ENCODE data around the gene ALX4.

The ALX4 gene

GRCh38 chr11:44268614-44269080 is 41.3 kb downstream of the ALX4 start:
- DNase-seq, result no peak

GRCh38 chr11:44267750-44268613 is 42.0 kb downstream of the ALX4 start:
- DNase-seq, result no peak

GRCh38 chr11:44267006-44267749 is 42.8 kb downstream of the ALX4 start:
- no peak for DNase-seq

DNA sequence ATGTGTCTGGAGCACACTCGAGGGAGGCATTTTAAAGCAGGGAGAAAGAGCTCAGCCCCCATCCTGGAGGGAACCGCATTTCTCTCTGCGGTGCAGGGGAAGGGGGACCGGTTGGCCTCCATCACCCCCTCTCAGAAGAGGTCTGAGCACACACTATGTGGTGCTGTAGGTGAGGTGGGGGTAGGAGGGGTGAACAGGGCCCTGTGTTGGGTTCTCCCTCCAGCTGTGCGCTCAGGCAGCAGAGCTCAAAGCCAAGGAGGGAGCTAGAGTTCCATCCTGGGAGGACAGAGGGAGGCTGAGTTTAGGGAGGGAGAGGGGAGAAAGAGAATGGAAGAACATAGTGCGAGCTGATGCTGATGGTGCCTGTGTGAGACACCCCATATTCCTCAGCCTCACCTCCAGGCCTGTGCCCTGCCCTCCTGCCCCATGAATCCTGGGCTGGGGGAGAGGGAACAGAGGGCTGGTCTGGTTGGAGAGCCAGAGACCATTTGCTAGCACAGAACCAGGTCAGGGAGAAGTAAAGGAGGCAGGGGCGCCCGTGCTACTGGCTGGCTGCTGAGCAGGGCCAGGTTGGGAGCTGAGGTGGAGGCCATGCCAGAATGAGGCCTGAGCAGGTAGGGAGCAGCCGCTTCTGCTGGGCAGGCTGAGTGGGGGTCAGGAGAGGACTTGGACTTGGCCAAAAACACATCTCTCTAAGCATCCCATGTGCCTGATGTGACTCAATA is 43.7 kb downstream of the ALX4 start:
- no peak for DNase-seq

- DNase-seq, result no peak
Measured at GRCh38 chr11:44264761-44265160, 45.2 kb downstream of the ALX4 start.

- no peak for DNase-seq
Measured at GRCh38 chr11:44264438-44264749, 45.5 kb downstream of the ALX4 start.

- no peak for DNase-seq
Measured at GRCh38 chr11:44263738-44264437, 46.1 kb downstream of the ALX4 start.

- DNase-seq, result no peak
Measured at GRCh38 chr11:44261800-44262591, 47.9 kb downstream of the ALX4 start.

GRCh38 chr11:44260081-44260480 is 49.9 kb downstream of the ALX4 start:
- DNase-seq, result no peak

- DNase-seq, result no peak
Measured at GRCh38 chr11:44258839-44259420, 51.0 kb downstream of the ALX4 start.

DNA sequence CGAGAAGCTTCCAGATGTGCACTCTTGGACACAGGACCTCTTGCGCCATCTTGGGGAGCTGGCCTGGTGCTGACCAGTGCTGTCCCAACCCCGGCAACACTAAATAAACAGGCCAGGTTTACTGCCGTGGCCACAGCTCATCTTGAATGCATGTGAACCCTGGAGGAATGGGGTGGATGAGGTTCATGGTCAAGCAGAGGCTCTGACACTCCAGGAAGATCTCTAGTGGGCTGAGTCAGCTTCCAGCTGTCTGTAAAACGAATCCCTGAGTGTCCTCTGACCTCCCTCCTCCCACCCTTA is 51.8 kb downstream of the ALX4 start:
- DNase-seq, result no peak

DNA sequence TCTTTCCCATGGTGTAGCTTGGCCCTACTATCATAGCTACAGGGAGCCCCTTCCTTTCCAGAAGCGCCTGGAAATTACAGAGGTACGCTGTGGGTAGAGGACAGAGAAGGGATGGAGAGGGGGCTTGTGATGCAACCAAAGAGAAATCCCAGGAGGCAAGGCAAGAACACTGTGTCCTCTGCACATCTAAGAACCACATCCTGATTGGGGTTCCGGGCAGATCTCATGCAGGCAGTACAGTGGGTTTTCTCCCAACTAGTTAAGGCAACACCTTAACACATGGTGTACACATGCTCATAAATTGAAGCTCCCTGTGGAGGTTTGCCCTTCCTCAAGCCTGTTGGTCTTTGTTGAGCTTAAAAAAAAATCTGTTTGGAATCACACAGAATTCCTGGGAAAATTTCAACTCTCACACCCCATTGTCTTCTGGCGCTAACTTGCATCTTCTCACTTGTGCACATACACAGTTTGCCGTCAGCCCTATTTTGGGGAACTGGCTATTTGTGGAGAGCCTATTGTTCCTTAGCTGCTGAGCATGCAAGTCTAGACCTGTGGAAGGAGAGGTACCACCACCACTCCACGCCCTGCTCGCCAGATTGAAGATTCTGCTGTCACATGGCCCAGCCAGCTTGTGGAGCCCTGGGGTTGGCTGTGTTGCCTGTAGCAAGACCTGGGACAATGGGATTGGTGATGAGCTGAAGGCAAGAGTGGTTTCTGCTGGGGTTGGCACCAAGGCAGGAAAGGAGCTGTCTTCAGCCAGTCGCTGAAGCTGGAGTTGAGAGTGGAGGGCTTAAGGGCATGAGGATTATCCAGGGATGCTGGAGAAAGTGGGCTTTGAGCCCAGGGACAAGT is 52.4 kb downstream of the ALX4 start:
- no peak for DNase-seq

DNA sequence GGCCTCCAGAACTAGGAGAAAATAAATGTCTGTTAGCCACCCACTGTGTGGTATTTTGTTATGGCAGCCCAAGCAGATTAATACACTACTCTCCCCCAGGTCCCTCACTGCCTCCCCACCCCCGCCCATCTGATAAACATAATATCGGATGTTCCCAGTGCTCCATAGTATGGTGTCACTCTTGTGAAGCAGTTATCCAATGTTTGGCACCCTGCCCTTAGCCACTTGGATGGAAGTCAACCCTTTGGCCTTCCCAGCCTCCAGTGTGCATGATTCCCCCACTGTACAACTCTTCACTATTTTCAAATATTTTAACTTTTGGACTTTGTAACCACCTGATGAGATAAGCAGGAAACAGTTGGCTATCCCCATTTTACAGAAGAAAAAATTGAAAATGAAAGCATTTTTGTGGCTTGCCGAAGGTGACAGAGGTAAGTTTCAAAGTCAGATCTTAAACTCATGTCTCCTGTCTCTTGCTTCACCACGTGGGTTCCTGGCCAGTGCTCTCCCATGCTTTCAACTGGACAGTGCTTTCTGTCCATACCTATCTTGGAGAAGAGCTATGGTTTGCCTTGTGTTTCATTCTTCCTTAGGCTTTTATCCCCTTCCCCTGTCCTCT is 53.2 kb downstream of the ALX4 start:
- peak in 1 of 56 donors; percentile 8 for DNase-seq

DNA sequence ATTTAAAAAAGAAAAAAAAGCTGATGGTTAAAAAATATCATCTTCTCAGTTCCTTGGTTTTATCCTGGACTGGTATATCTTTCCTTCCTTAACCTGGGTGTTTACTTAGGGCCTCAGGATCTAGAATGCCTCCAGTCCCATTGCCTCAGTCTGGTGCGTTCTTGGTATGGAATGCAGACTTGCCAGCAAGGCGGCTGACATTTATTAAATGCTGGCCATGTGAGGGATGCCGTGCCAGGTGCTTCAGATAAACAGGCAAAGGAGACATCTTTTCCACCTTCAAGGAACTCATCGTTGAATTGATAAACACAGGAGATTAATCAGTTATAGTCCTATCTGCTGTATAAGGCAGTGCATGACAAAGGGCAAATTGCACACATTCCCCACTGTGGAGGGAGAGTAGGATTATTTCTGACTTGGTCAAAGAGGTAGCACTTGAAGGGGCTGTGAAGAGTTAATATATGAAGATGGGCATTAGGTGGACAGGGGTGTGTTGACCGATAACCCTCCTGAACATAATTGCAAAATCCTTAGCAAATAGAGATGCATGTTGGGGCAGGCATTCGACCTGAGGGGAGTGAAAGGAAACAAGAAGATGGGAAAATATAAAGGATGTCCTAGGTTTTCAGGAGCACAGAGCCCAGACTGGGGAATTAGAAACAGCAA is 54.4 kb downstream of the ALX4 start:
- no peak for DNase-seq

- DNase-seq, result no peak
Measured at GRCh38 chr11:44252999-44253602, 56.8 kb downstream of the ALX4 start.

DNA sequence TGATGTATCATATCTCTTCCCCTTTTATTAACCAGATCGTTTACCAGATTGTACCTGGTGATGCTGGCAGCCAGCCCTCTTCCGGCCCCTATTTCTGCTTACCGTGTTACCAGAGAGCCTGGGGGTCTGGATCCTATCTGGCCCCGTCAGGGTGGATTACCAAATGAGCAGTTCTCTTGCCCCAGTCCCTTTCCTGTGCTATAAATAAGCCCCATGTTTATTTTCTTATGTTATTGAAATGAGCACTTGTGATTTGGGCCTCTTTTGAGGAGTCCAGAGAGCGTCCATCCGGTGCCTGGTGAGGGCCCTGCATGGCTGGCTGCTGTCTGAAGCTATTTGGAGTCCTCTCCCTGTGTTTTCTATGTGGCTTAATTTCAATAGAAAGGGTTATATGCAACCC is 59.5 kb downstream of the ALX4 start:
- no peak for DNase-seq

- no peak for DNase-seq
Measured at GRCh38 chr11:44248109-44248508, 61.8 kb downstream of the ALX4 start.

- no peak for DNase-seq
Measured at GRCh38 chr11:44247508-44247907, 62.4 kb downstream of the ALX4 start.

Data from amygdala (tissue), 56 donors.